Stimulated activated CD4-positive, alpha-beta T cell treated with anti-CD3 and anti-CD28 coated beads, TNF-alpha, amount 100 ng/mL, for 1 hour (primary cell): Measurements from ENCODE around the gene ACBD6.

Experiments used
- DNase-seq, 3 donors: peaks; one replicate each; pipeline ENCODE4 v3.0.0-alpha.2; 2020; ENCODE audit warnings: low read depth in 3 of 3, low spot score in 1 of 3

Gene ACBD6

GRCh38 chr1:180309338-180309737, 193.0 kb downstream of the ACBD6 start:
- no peak for DNase-seq

GRCh38 chr1:180301135-180301742, 201.1 kb downstream of the ACBD6 start:
- no peak for DNase-seq

GRCh38 chr1:180299479-180300221, 202.7 kb downstream of the ACBD6 start:
- DNase-seq = no peak

GRCh38 chr1:180295999-180296398, 206.4 kb downstream of the ACBD6 start:
- no peak for DNase-seq

GRCh38 chr1:180294711-180295110, 207.7 kb downstream of the ACBD6 start:
- no peak for DNase-seq

GRCh38 chr1:180291004-180291403, 211.4 kb downstream of the ACBD6 start:
- DNase-seq = no peak

GRCh38 chr1:180290265-180291001, 211.9 kb downstream of the ACBD6 start:
- no peak for DNase-seq

GRCh38 chr1:180288940-180289339, 213.4 kb downstream of the ACBD6 start:
- no peak for DNase-seq

GRCh38 chr1:180287988-180288705, 214.2 kb downstream of the ACBD6 start:
- no peak for DNase-seq

- no peak for DNase-seq
Observed at GRCh38 chr1:180286417-180286816, 216.0 kb downstream of the ACBD6 start.

- no peak for DNase-seq
Observed at GRCh38 chr1:180283098-180283497, 219.3 kb downstream of the ACBD6 start.

GRCh38 chr1:180282401-180283044, 219.9 kb downstream of the ACBD6 start:
- DNase-seq = no peak

GRCh38 chr1:180281490-180281889, 220.9 kb downstream of the ACBD6 start:
- no peak for DNase-seq

- no peak for DNase-seq
Observed at GRCh38 chr1:180280617-180281016, 221.8 kb downstream of the ACBD6 start.

- DNase-seq = no peak
Observed at GRCh38 chr1:180279651-180280050, 222.7 kb downstream of the ACBD6 start.

GRCh38 chr1:180278596-180279395, 223.6 kb downstream of the ACBD6 start:
- DNase-seq = no peak

GRCh38 chr1:180278194-180278515, 224.2 kb downstream of the ACBD6 start:
- DNase-seq = no peak

- no peak for DNase-seq
Observed at GRCh38 chr1:180277476-180278193, 224.7 kb downstream of the ACBD6 start.

GRCh38 chr1:180275726-180276125, 226.7 kb downstream of the ACBD6 start:
- no peak for DNase-seq

GRCh38 chr1:180274221-180274620, 228.2 kb downstream of the ACBD6 start:
- no peak for DNase-seq
